K562 (cell line): Measurements from ENCODE around the gene KCNN3. TPM values are rescaled to one million over a fixed set of nuclear protein-coding genes. Genes with fewer than 3 reads are reported as not detected.

Source experiments
- ATAC-seq: fragments of 200-7000 bp; cut with Tn5 transposase; 3 replicates; pipeline ENCODE4 v1.9.1; 2020; ENCODE audit warnings: moderate library complexity
- BruUV-seq: library from RNA; stranded (reverse); fragments of 400-500 nt; replicated peaks from 2 replicates; lab custom pipeline; 2021; lab: Mats Ljungman, UMichigan
- CTCF ChIA-PET: fragments of 300-600 bp; formaldehyde crosslinking; extraction: SDS; loops from one replicate; lab custom pipeline; 2021; ENCODE audit warnings: low intra/inter-chr PET ratio; lab: Yijun Ruan, JAX
- POLR2A ChIA-PET: fragments of 300-600, 350-650 bp; sonication (Branson Sonifier 250); formaldehyde crosslinking; extraction: SDS; loops from one replicate; lab custom pipeline; 2021; ENCODE audit warnings: antibody characterized with exemption, inconsistent platforms; lab: Yijun Ruan, JAX
- DNase-seq, 4 experiments: peaks; one replicate each; pipeline versions ENCODE4 v3.0.0 to v3.0.0-alpha.2; 2011 to 2018; ENCODE audit warnings: low spot score in 3 of 4, mixed read lengths in 3 of 4; ENCODE audit errors: extremely low read depth in 1 of 4
- FAIRE-seq: peaks from 2 replicates; lab custom pipeline; 2011; peaks lifted over from hg19 to GRCh38; lab: Jason Lieb, UNC
- H2AFZ ChIP-seq: 2 replicates; pipeline ENCODE4 v1.6.0; 2011; ENCODE audit warnings: low read depth, low read length, control low read depth, inconsistent platforms
- H3K27ac ChIP-seq: fragments of 200-600 bp; 3 replicates; pipeline ENCODE4 v1.8.0; 2011; ENCODE audit warnings: low read depth, mild to moderate bottlenecking, control low read depth, inconsistent platforms, low read length, moderate library complexity, mixed read lengths; ENCODE audit errors: extremely low read depth
- H3K27me3 ChIP-seq, 2 experiments: fragments of 300-600 bp in 1 of 2; 2 replicates in 1 of 2; 3 replicates in 1 of 2; pipeline versions ENCODE4 v1.6.0 to v1.8.0; 2011; ENCODE audit warnings: inconsistent platforms in 2 of 2, low read length in 2 of 2, mild to moderate bottlenecking in 1 of 2, mixed read lengths in 1 of 2, moderate library complexity in 1 of 2; ENCODE audit not compliant: control insufficient read depth in 2 of 2, insufficient read depth in 2 of 2
- H3K36me3 ChIP-seq: fragments of 300-600 bp; 3 replicates; pipeline ENCODE4 v1.8.0; 2011; ENCODE audit warnings: mild to moderate bottlenecking, low read length, inconsistent platforms; ENCODE audit not compliant: control insufficient read depth, insufficient read depth
- H3K4me1 ChIP-seq, 2 experiments: fragments of 200-600 bp in 1 of 2; replicated peaks in 1 of 2; 2 replicates in 1 of 2; 3 replicates in 1 of 2; pipeline versions ENCODE4 v1.5.1 to v1.8.0; 2011; ENCODE audit warnings: inconsistent platforms in 2 of 2, low read length in 2 of 2, mild to moderate bottlenecking in 1 of 2, mixed read lengths in 1 of 2, moderate library complexity in 1 of 2; ENCODE audit not compliant: control insufficient read depth in 2 of 2, insufficient read depth in 2 of 2
- H3K4me2 ChIP-seq: 2 replicates; pipeline ENCODE4 v1.6.1; 2011; ENCODE audit warnings: low read length, control low read depth, inconsistent platforms, mixed read lengths; ENCODE audit not compliant: insufficient read depth
- H3K4me3 ChIP-seq: fragments of 200-600 bp; sonication (generic), shearing (Covaris generic); 2 replicates; pipeline ENCODE4 v1.5.1; 2016; ENCODE audit warnings: control low read depth, inconsistent platforms
- H3K79me2 ChIP-seq: fragments of 200-600 bp; 3 replicates; pipeline ENCODE4 v1.8.0; 2011; ENCODE audit warnings: low read length, inconsistent platforms; ENCODE audit not compliant: control insufficient read depth, insufficient read depth
- H3K9ac ChIP-seq, 2 experiments: 2 replicates each; pipeline versions ENCODE4 v1.6.0 to v1.6.1; 2011; ENCODE audit warnings: low read depth in 2 of 2, low read length in 2 of 2, control low read depth in 1 of 2, inconsistent platforms in 1 of 2, mild to moderate bottlenecking in 1 of 2, mixed read lengths in 1 of 2; ENCODE audit not compliant: insufficient read depth in 1 of 2
- H3K9me1 ChIP-seq: one replicate; pipeline ENCODE4 v1.6.0; 2011; ENCODE audit warnings: inconsistent platforms, mild to moderate bottlenecking, low read length, moderate library complexity; ENCODE audit not compliant: control insufficient read depth, insufficient read depth
- H3K9me3 ChIP-seq: replicated peaks from 2 replicates; pipeline ENCODE4 v1.5.1; 2011; ENCODE audit warnings: low read depth, low read length, inconsistent platforms; ENCODE audit not compliant: control insufficient read depth, insufficient read depth
- H4K20me1 ChIP-seq: replicated peaks from 2 replicates; pipeline ENCODE4 v1.6.1; 2011; ENCODE audit warnings: low read length, inconsistent platforms, mixed read lengths; ENCODE audit not compliant: control insufficient read depth, insufficient read depth
- ATF3 ChIP-seq, 2 experiments: fragments of 450-650 bp in 1 of 2; sonication (generic) in 1 of 2; formaldehyde crosslinking in 1 of 2; IDR thresholded peaks in 1 of 2; conservative IDR thresholded peaks in 1 of 2; 2 replicates each; pipeline versions ENCODE4 v1.6.1 to v1.8.1; 2016 to 2023; ENCODE audit warnings: mild to moderate bottlenecking in 2 of 2, moderate library complexity in 2 of 2, inconsistent platforms in 1 of 2, missing genetic modification reagents in 1 of 2
- CREM ChIP-seq: IDR thresholded peaks from 2 replicates; pipeline ENCODE4 v1.6.1; 2014; ENCODE audit warnings: antibody characterized with exemption, low read depth
- HNRNPLL ChIP-seq: fragments of 200-400 bp; formaldehyde crosslinking; IDR thresholded peaks from 2 replicates; pipeline ENCODE4 v1.6.1; 2017; ENCODE audit warnings: low read length, low read depth, mild to moderate bottlenecking; ENCODE audit not compliant: poor library complexity, severe bottlenecking
- LARP7 ChIP-seq: fragments of 450-650 bp; IDR thresholded peaks from 2 replicates; pipeline ENCODE4 v1.6.1; 2016
- MNT ChIP-seq, 2 experiments: fragments of 450-650 bp; conservative IDR thresholded peaks; 2 replicates each; pipeline ENCODE4 v1.6.1; 2017; ENCODE audit warnings: mild to moderate bottlenecking in 2 of 2, moderate library complexity in 2 of 2
- NCOA6 ChIP-seq: fragments of 450-650 bp; IDR thresholded peaks from 2 replicates; pipeline ENCODE4 v1.6.1; 2017; ENCODE audit warnings: mild to moderate bottlenecking
- NR0B1 ChIP-seq: fragments of 450-650 bp; IDR thresholded peaks from one replicate; pipeline ENCODE4 v1.6.1; 2018; ENCODE audit warnings: mild to moderate bottlenecking, moderate library complexity; ENCODE audit not compliant: partially characterized antibody
- POU5F1 ChIP-seq: fragments of 150-350 bp; IDR thresholded peaks from 2 replicates; pipeline ENCODE4 v1.6.1; 2014; ENCODE audit warnings: borderline replicate concordance, low read length, low read depth, mild to moderate bottlenecking; ENCODE audit not compliant: partially characterized antibody
- RFX1 ChIP-seq: fragments of 450-650 bp; IDR thresholded peaks from 2 replicates; pipeline ENCODE4 v1.6.1; 2016; ENCODE audit warnings: mild to moderate bottlenecking, moderate library complexity
- SNIP1 ChIP-seq: fragments of 450-650 bp; IDR thresholded peaks from 2 replicates; pipeline ENCODE4 v1.7.1; 2017; ENCODE audit warnings: low read depth, mild to moderate bottlenecking
- ZNF717 ChIP-seq: fragments of 250-450 bp; sonication (Bioruptor Pico); IDR thresholded peaks from 2 replicates; pipeline ENCODE4 v1.5.0; 2021
- ZNF740 ChIP-seq, 3 experiments: fragments of 200-800 bp in 1 of 3; sonication (Bioruptor generic) in 1 of 3; sonication (generic) in 1 of 3; formaldehyde crosslinking in 1 of 3; IDR thresholded peaks; 2 replicates each; pipeline versions ENCODE4 v1.6.1 to v1.8.0; 2016 to 2022; ENCODE audit warnings: mild to moderate bottlenecking in 2 of 3, missing compliant biosample characterization in 2 of 3, missing genetic modification characterization in 2 of 3, missing genetic modification reagents in 1 of 3
- ZNF75A ChIP-seq: fragments of 450-650 bp; formaldehyde crosslinking; IDR thresholded peaks from 2 replicates; pipeline ENCODE4 v1.4.0; 2020; ENCODE audit warnings: mild to moderate bottlenecking
- WGBS: fragments of 100-300 bp; shearing (Covaris generic); methylation state at CpG from one replicate; pipeline ENCODE4 v1.1.6; 2016; ENCODE audit warnings: low coverage, mixed read lengths; ENCODE audit not compliant: insufficient coverage; ENCODE audit errors: missing lambda C conversion rate; 5-methylcytosine and 5-hydroxymethylcytosine counted together
- in situ Hi-C: fragments of 300-500 bp; cut with MboI; formaldehyde crosslinking; loops from 4 replicates; pipeline ENCODE4 v1.15.0; 2018; ENCODE audit warnings: inconsistent platforms, mixed read lengths
- intact Hi-C: fragments of 100-400 bp; cut with micrococcal nuclease; formaldehyde crosslinking; loops from 2 replicates; pipeline ENCODE4 v1.14.2; 2022
- polyA plus RNA-seq, 8 experiments: library from polyadenylated mRNA; depleted of rRNA in 4 of 8; stranded (reverse) in 5 of 8; unstranded in 3 of 8; fragments of >200 nt; fragmentation: Nextera tagmentation in 2 of 8; fragmentation: Illumina TruSeq in 1 of 8; extraction: Ambion mirVana in 2 of 8; extraction: Trizol in 1 of 8; gene quantifications; 2 replicates each; pipeline versions ENCODE4 v1.2.1 to v1.2.3, GENCODE V29; 2011 to 2014; ENCODE audit warnings: inconsistent platforms in 1 of 8, missing spikeins in 1 of 8
- total RNA-seq, 7 experiments: library from RNA; depleted of rRNA in 6 of 7; stranded (reverse); fragments of >200 nt in 6 of 7; fragmentation: Illumina TruSeq in 2 of 7; extraction: Trizol in 2 of 7; gene quantifications; 2 replicates each; pipeline versions ENCODE4 v1.2.1 to v1.2.3, GENCODE V29; 2011 to 2021; ENCODE audit warnings: low replicate concordance in 1 of 7

The KCNN3 gene
- total and polyA plus RNA-seq, 9 of the 15 experiments (the other 6 are each of a cell fraction or from before 2014, with no cell fraction given), result 0.02 to 0.03 TPM; not detected in 7

GRCh38 chr1:154743526-154744036 is 126.5 kb downstream of the KCNN3 start:
- no peaks in the 10 kb centered on the region for H3K79me2 ChIP-seq
- ATAC-seq (no peak), DNase-seq (no peak), FAIRE-seq (no peak)
- ChIA-PET CTCF (no interaction called here), POLR2A (interaction anchor here (0.5 to 1.7 kb wide), 4 partner anchors 9 to 969 kb away, joined by 3 to 6 read pairs (median 3); no protein-coding TSS in a partner anchor)
- H3K4me2 ChIP-seq, result no peak overlapping the region
- no peak overlapping the region for H3K27ac ChIP-seq
- H3K27me3 ChIP-seq, result peaks cover 61 to 70% of the 10 kb centered on the region in 2 experiments
- in situ Hi-C loops, result no loop called here
- H3K9me1 ChIP-seq, result no peaks in the 10 kb centered on the region
- WGBS, result 0% methylated on average over 9 of the region's 9 CpGs
- H3K9me3 ChIP-seq, result no peaks in the 10 kb centered on the region
- no peak overlapping the region for H3K9ac ChIP-seq
- H2AFZ ChIP-seq, result no peak overlapping the region
- 0 out of 5 replicates have a peak, but pooled peaks cover 0 to 3% of the 10 kb centered on the region in 2 experiments for H3K4me1 ChIP-seq
- no peaks in the 10 kb centered on the region for H3K36me3 ChIP-seq
- H4K20me1 ChIP-seq, result peaks cover 5% of the 10 kb centered on the region; the same call in 1 of the 2 replicates
- intact Hi-C loops, result no loop called here
- BruUV-seq, result no TSS peak
- no peak overlapping the region for H3K4me3 ChIP-seq
- TF ChIP-seq MNT (conservative IDR thresholded peaks at IDR 0.05) (no peak), ATF3 (IDR thresholded peaks at IDR 0.05) (no peak), ATF3 (CRISPR knock-in tag; conservative IDR thresholded peaks at IDR 0.05) (no peak), SNIP1 (no peak), POU5F1 (no peak), HNRNPLL (no peak), NR0B1 (no peak), RFX1 (no peak), ZNF740 (CRISPR knock-in tag; IDR thresholded peaks at IDR 0.05) (no peak), ZNF740 (tag; IDR thresholded peaks at IDR 0.05) (no peak), CREM (no peak), LARP7 (no peak), ZNF75A (no peak), NCOA6 (no peak), ZNF717 (CRISPR knock-in tag) (no peak)
